ENCODE data around the gene SPIB. TPM values are rescaled to one million over a fixed set of nuclear protein-coding genes. Genes with fewer than 3 reads are reported as not detected.
A peak's percentile ranks its signal among the peaks of the same experiment; 100 is the strongest.

The SPIB gene
- total RNA-seq, 1 experiment from 2014 or later: 1.3 TPM

GRCh38 chr19:50383001-50383851 is 35.5 kb upstream of the SPIB start:
- intact Hi-C loops (cut with micrococcal nuclease; ENCODE audit: unreplicated experiment): no loop called here
- peak overlapping the region; percentile 97 for H3K4me3 Mint-ChIP-seq (ENCODE audit: low read depth, unreplicated experiment)
- H3K9me3 Mint-ChIP-seq (ENCODE audit: low read depth, unreplicated experiment): no peaks in the 10 kb centered on the region
- CTCF ChIA-PET: interaction anchor here (0.6 to 1.7 kb wide), 4 partner anchors 14 to 1295 kb away, joined by 4 to 8 read pairs (median 5); no protein-coding TSS in a partner anchor
- peaks cover 27% of the 10 kb centered on the region for H3K4me1 Mint-ChIP-seq (ENCODE audit: low read depth, unreplicated experiment)
- BruUV-seq (replicated peaks): no TSS peak
- TF ChIP-seq CTCF (IDR thresholded peaks at IDR 0.05; ENCODE audit: unreplicated experiment): no peak
- H3K27me3 Mint-ChIP-seq (ENCODE audit: unreplicated experiment): no peaks in the 10 kb centered on the region
- DNase-seq: no peak
- H3K36me3 Mint-ChIP-seq (ENCODE audit: insufficient read depth, unreplicated experiment): peaks cover 59% of the 10 kb centered on the region
- peak overlapping the region; percentile 91 for H3K27ac Mint-ChIP-seq (ENCODE audit: unreplicated experiment)

GRCh38 chr19:50383852-50384684 is 34.7 kb upstream of the SPIB start, which contains the start of gene POLD1:
POLD1 (plus strand) TSS chr19:50384347; CDS start chr19:50398852, 14,505 bp downstream.
- intact Hi-C loops (cut with micrococcal nuclease; ENCODE audit: unreplicated experiment): no loop called here

GRCh38 chr19:50384685-50385535 is 33.8 kb upstream of the SPIB start:
- Mint-ChIP-seq H3K27ac (ENCODE audit: unreplicated experiment) (peak overlapping the region; percentile 91), H3K27me3 (ENCODE audit: unreplicated experiment) (no peaks in the 10 kb centered on the region), H3K36me3 (ENCODE audit: insufficient read depth, unreplicated experiment) (peaks cover 43% of the 10 kb centered on the region), H3K4me1 (ENCODE audit: low read depth, unreplicated experiment) (peaks cover 27% of the 10 kb centered on the region), H3K4me3 (ENCODE audit: low read depth, unreplicated experiment) (peak overlapping the region; percentile 97), H3K9me3 (ENCODE audit: low read depth, unreplicated experiment) (no peaks in the 10 kb centered on the region)
- CTCF ChIA-PET: interaction anchor here (0.6 to 1.7 kb wide), 2 partner anchors 28 to 126 kb away, joined by 4 to 6 read pairs; partner anchors contain the start of gene JOSD2
- intact Hi-C loops (cut with micrococcal nuclease; ENCODE audit: unreplicated experiment): no loop called here
- DNase-seq: no peak
- TF ChIP-seq CTCF (IDR thresholded peaks at IDR 0.05; ENCODE audit: unreplicated experiment): no peak
- BruUV-seq (replicated peaks): no TSS peak

More at GRCh38 chr19:50383852-50384684, 34.7 kb upstream of the SPIB start, which contains the start of gene POLD1:
- peaks cover 51% of the 10 kb centered on the region for H3K36me3 Mint-ChIP-seq (ENCODE audit: insufficient read depth, unreplicated experiment)
- H3K4me3 Mint-ChIP-seq (ENCODE audit: low read depth, unreplicated experiment): peak within 1 kb of the TSS; percentile 97
- no peaks in the 10 kb centered on the region for H3K9me3 Mint-ChIP-seq (ENCODE audit: low read depth, unreplicated experiment)
- BruUV-seq (replicated peaks): no TSS peak
- no peak for TF ChIP-seq CTCF (IDR thresholded peaks at IDR 0.05; ENCODE audit: unreplicated experiment)
- CTCF ChIA-PET: interaction anchor here (0.6 to 1.7 kb wide), 5 partner anchors 15 to 1295 kb away, joined by 4 to 8 read pairs (median 4); partner anchors contain the start of gene JOSD2
- DNase-seq: peak; percentile 99
- H3K4me1 Mint-ChIP-seq (ENCODE audit: low read depth, unreplicated experiment): peaks cover 27% of the 10 kb centered on the region
- no peaks in the 10 kb centered on the region for H3K27me3 Mint-ChIP-seq (ENCODE audit: unreplicated experiment)
- peak within 1 kb of the TSS; percentile 91 for H3K27ac Mint-ChIP-seq (ENCODE audit: unreplicated experiment)

All from Calu3 (cell line).